Measurements from ENCODE around the gene GPS1.

The GPS1 gene

GRCh38 chr17:82051776-82052637 lies at the start of gene GPS1, which contains the start of gene RFNG:
Gene GPS1 (plus strand): TSS chr17:82051898. CDS start chr17:82051932, 34 bp downstream.
Gene RFNG (minus strand): TSS chr17:82051811. CDS start chr17:82051766, 45 bp downstream.
- no peak for FAIRE-seq

- no peak for FAIRE-seq
These were observed 48.0 kb upstream of the GPS1 start for GRCh38 chr17:82003411-82004381.

- FAIRE-seq = no peak
These were observed 46.9 kb upstream of the GPS1 start for GRCh38 chr17:82004517-82005455.

- FAIRE-seq = no peak
These were observed 45.9 kb upstream of the GPS1 start for GRCh38 chr17:82005701-82006348.

- no peak for FAIRE-seq
These were observed 45.0 kb upstream of the GPS1 start for GRCh38 chr17:82006468-82007227.

GRCh38 chr17:82007228-82007494 lies 44.5 kb upstream of the GPS1 start:
- no peak for FAIRE-seq

GRCh38 chr17:82007495-82008257 lies 44.0 kb upstream of the GPS1 start:
- FAIRE-seq = no peak

GRCh38 chr17:82008258-82008940 lies 43.3 kb upstream of the GPS1 start:
- FAIRE-seq = no peak

GRCh38 chr17:82008941-82009405 lies 42.7 kb upstream of the GPS1 start:
- no peak for FAIRE-seq

- FAIRE-seq = no peak
These were observed 42.3 kb upstream of the GPS1 start for GRCh38 chr17:82009413-82009812.

GRCh38 chr17:82010575-82011525 lies 40.8 kb upstream of the GPS1 start:
- FAIRE-seq = no peak

- FAIRE-seq = no peak
These were observed 40.0 kb upstream of the GPS1 start for GRCh38 chr17:82011617-82012187.

- no peak for FAIRE-seq
These were observed 39.4 kb upstream of the GPS1 start for GRCh38 chr17:82012261-82012639.

GRCh38 chr17:82012640-82013295 lies 38.9 kb upstream of the GPS1 start:
- no peak for FAIRE-seq

GRCh38 chr17:82013341-82013740 lies 38.4 kb upstream of the GPS1 start:
- no peak for FAIRE-seq

- FAIRE-seq = no peak
These were observed 37.9 kb upstream of the GPS1 start for GRCh38 chr17:82013772-82014321.

GRCh38 chr17:82014432-82014831 lies 37.3 kb upstream of the GPS1 start:
- FAIRE-seq = no peak

All from endometrium (tissue), 2 donors.